ENCODE measurements around the gene RAB31.

The RAB31 gene

GRCh38 chr18:9714266-9715087 is 6.4 kb downstream of the RAB31 start:
- DNase-seq = no peak

- no peak for DNase-seq
These were observed 6.9 kb downstream of the RAB31 start for GRCh38 chr18:9715088-9715343.

GRCh38 chr18:9715978-9716774 is 8.1 kb downstream of the RAB31 start:
- DNase-seq = no peak

GRCh38 chr18:9716780-9717563 is 8.9 kb downstream of the RAB31 start:
- DNase-seq = no peak

GRCh38 chr18:9719421-9719981 is 11.4 kb downstream of the RAB31 start:
- DNase-seq = no peak

- DNase-seq = no peak
These were observed 12.2 kb downstream of the RAB31 start for GRCh38 chr18:9720327-9720726.

GRCh38 chr18:9721893-9722550 is 13.9 kb downstream of the RAB31 start:
- DNase-seq = no peak

- no peak for DNase-seq
These were observed 14.6 kb downstream of the RAB31 start for GRCh38 chr18:9722691-9723090.

GRCh38 chr18:9724797-9725585 is 16.9 kb downstream of the RAB31 start:
- DNase-seq = no peak

- DNase-seq = no peak
These were observed 18.1 kb downstream of the RAB31 start for GRCh38 chr18:9726175-9726574.

- DNase-seq = no peak
These were observed 18.8 kb downstream of the RAB31 start for GRCh38 chr18:9726936-9727335.

- DNase-seq = no peak
These were observed 22.7 kb downstream of the RAB31 start for GRCh38 chr18:9730786-9731185.

- DNase-seq = no peak
These were observed 23.3 kb downstream of the RAB31 start for GRCh38 chr18:9731380-9731779.

- no peak for DNase-seq
These were observed 23.9 kb downstream of the RAB31 start for GRCh38 chr18:9732031-9732430.

GRCh38 chr18:9734189-9734588 is 26.1 kb downstream of the RAB31 start:
- DNase-seq = no peak

GRCh38 chr18:9735238-9735637 is 27.1 kb downstream of the RAB31 start:
- DNase-seq = no peak

GRCh38 chr18:9735879-9736278 is 27.8 kb downstream of the RAB31 start:
- no peak for DNase-seq

GRCh38 chr18:9736286-9736835 is 28.3 kb downstream of the RAB31 start:
- DNase-seq = no peak

- DNase-seq = no peak
These were observed 28.9 kb downstream of the RAB31 start for GRCh38 chr18:9737006-9737405.

- DNase-seq = peak; percentile 76 to 86
These were observed 29.5 kb downstream of the RAB31 start for GRCh38 chr18:9737472-9738121.
